Fibroblast of skin of left quadriceps (primary cell): Measurements from ENCODE around the gene TRAPPC6A.

Experiments
- DNase-seq, 2 experiments: peaks; one replicate each; pipeline ENCODE4 v3.0.0-alpha.2; 2013; ENCODE audit warnings: low read depth in 2 of 2

Gene TRAPPC6A

GRCh38 chr19:45163751-45164460 is 14.1 kb downstream of the TRAPPC6A start:
- DNase-seq = no peak

DNA sequence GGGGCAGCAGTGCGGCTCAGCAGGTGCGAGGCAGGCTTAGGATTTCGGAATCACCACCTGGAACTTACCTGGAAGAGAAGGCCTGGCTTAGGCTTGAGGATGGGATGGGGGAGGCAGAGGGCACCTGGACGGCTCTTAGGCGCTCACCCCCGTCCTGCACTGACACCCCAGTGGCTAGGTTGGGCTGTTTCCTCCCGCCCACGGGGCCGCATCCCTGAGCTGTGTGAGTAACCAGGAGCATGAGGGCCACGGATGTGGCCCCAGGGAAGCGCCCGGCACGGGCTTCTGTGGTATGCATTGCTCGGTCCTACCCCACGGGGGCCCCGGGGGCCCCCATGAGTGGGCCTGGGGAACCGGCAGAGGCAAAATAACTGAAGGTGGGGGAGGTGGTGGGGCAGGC is 14.9 kb downstream of the TRAPPC6A start:
- no peak for DNase-seq

DNA sequence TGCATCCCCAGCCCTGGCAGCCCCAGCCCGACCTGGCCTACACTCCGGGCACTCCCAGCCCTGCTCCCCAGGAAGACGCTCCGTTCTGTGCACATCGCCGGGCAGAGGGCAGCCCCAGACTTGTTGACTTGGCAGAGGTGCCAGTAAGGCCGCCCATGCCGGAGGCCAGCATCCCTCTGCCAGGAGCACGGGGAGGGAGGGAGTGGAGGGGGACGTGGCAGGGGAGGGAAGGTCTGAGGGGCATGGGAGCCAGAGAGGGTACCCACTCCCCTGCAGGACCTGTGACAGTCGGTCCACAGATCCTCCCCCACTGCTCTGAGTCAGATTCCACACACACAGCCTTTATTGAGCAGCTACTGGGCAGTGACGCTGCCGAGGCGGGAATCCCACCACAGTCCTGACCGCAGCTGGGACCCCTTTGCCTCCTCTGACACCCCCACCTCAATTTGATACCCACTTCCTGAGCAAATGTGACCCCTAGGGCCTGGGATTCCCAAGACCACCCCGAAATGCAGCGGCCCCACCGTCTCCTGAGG is 15.4 kb downstream of the TRAPPC6A start:
- DNase-seq = no peak

- DNase-seq = no peak
Observed at GRCh38 chr19:45161738-45162607, 16.1 kb downstream of the TRAPPC6A start.

DNA sequence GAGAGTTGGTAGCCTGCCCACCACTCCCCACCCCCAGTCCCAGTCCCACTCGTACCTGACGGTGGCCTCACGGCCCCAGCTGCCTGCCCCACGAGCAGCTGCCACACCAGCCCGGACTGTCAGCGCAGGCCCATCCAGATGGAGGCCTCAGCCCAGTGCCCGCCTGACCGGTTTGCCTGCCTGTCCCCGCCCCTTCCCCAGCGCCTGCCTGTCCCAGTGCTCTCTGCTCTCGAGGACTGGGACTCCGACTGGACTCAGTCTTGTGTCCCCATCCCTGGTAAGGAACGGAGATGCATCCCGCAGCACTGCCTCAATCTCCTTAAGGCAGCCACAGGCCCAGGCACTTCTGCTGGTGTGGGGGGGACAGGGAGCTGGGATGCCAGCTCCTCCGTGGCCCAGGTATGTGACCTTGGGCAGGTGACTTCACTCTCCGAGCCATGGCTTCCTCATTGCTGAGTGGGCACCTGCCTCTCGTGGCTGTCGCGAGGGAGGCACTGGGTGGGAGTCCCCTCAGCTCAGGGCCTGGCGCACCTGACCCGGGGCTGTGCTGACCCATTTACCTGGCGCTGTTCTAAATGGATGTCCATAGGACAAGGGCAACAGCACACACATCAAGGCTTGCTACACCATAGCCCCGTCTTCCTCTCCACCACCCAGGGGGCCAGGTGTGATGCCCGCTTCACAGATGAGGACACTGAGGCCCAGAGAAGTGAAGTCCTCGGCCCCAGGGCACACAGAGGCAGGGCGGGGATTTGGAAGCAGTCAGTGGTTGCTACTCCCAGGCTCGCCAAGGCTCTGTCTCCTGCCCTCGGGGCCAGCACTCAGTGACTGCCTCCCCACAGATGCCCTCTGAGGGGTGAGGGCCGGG is 16.9 kb downstream of the TRAPPC6A start, which contains the start of gene NKPD1:
NKPD1 (minus strand) TSS at position 113 of the 868 bp plus-strand sequence. CDS start 832 bp downstream, outside the sequence.
- DNase-seq = no peak

GRCh38 chr19:45159971-45160324 is 18.1 kb downstream of the TRAPPC6A start:
- no peak for DNase-seq

DNA sequence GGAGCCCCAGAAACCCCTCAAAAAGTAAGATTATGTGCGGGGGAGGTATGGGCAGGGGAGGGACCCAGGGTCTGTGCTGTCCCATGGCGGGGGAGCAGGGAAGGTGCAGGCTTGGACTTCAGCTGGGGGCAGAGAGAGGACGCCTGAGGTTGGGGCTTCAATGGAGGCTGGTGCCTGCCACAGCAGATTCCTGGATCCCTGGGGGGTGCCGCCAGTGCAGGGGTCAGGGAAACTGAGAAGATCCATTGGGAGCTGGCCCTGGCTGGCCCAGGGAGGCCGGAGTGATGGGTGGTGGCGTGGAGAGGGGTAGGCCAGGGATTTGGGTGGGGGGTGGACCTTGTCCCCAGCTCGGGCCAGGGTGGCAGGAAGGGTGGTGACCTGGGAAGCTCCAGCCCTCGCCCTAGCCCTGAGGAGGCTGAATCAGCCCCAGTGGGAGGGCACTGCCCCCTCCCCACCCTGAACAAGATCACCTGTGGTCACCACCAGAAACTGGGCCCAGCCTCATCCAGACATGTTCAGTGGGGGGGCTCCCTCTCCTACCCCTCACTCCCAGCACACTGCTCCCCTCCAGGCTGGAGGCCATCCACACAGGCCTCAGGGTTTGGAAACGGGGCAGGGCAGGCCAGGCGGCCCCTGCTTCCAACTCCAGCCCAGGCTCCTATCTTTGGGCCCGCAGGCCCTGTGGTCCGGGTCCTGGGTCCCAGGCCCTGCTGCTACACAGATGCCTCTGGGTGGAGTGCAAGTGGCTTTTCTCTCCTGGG is 18.6 kb downstream of the TRAPPC6A start:
- no peak for DNase-seq

DNA sequence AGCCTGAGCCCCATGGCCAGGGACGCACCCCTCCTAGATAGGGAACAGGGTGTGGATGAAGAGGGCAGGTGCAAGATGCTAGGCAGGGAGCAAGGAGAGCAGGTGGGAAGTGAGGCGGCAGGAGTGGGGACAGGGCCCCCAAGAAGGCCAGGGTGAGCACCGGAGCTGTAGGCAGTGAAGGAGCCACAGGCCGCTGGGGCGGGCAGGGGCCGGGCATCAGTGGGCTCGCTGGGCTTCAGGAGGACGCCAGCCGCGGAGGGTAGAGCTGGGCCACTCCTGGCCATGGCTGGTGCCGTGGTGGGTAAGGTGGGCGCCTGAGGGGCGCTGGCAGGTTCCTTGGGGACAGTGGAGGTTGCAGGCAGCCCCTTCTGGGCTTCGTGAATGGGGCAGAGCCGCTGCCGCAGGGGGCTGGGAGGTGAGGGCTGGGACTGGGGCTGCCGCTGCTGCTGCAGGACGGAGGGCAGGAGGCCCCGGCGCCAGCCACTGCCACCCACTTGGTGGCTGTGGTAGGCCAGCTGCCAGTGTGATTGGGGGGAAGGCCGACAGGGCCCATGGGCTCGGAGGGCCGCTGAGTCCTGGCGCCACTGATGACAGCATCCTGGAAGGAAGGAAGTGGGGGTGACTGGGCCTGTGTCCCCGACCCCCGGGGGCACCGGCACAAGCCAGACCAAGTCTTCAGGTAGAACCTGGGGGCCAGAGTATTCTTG is 19.4 kb downstream of the TRAPPC6A start:
- no peak for DNase-seq

GRCh38 chr19:45156751-45157150 is 21.3 kb downstream of the TRAPPC6A start:
- DNase-seq = no peak

GRCh38 chr19:45156011-45156630 is 21.9 kb downstream of the TRAPPC6A start:
- DNase-seq = no peak

DNA sequence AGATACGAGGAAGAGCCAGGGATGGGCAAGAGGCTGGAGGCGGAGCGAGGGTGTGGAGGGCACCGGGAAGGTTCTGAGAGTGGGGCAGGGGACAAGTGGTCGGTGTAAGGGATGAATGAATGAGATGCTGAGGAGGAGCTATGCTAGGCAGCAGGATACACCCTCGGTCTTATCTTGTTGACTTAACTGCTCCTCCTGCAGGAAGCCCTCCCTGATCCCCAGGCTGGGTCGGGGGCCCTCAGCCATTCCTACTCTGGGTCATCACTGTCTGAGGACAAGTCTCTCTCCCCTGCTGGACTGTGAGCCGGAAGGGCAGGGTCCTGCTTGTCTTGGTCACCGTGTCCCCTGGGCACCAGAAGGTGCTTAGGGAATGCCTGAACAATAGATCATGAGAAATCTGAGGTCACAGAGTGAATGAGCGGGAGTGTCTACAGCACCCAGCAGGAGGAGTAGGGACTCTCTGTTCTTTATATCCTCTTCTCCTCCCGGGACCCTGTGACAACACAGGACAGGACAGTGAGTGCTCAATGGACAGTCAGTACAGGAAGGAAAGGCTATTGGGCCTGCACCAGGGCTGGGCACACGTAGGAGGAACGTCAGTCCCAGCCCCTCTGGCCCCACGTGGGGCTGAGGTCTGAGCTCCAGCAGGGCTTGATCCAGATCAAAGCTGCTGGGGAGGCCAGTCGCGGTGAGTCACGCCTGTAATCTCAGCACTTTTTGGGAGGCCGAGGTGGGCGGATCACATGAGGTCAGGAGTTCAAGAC is 23.8 kb downstream of the TRAPPC6A start:
- DNase-seq = no peak

GRCh38 chr19:45153339-45154063 is 24.5 kb downstream of the TRAPPC6A start:
- DNase-seq = no peak

DNA sequence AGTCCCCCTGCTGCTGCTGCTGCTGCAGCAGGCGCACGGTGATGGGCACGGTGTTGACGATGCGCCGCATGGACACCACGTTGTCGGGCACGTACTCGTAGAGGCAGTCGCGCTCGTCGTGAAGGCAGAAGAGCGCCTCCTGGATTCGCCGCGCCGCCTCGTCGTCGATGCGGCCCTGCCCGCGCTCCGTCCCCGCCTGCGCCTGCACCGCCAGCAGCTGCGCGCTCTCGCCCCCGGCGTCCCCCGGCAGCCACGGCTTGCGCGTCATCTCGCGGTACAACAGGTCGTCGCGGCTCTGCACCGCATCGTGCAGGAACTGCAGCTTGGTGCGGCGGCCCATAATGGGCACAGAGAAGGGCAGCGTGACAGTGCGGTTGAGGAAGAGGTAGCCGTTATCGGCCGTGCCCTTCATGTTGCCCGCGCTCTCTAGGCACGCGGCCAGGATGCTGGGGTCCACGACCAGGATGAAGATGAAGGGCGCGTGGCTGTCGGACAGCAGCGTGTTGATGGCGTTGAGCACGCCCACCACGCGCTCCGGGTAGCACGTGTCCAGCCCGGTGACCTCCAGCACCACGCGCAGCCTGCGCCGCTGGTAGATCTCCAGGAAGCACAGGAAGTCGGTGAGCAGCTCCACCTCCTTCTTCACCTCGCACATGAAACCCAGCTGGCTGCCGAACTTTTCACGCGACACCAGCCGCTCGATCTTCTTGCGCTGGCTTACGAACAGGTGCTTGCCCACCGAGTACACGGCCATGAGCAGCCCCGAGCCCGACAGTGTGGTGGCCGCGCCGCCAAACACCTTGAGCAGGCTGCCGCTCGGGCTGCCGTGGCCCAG is 25.3 kb downstream of the TRAPPC6A start:
- no peak for DNase-seq

DNA sequence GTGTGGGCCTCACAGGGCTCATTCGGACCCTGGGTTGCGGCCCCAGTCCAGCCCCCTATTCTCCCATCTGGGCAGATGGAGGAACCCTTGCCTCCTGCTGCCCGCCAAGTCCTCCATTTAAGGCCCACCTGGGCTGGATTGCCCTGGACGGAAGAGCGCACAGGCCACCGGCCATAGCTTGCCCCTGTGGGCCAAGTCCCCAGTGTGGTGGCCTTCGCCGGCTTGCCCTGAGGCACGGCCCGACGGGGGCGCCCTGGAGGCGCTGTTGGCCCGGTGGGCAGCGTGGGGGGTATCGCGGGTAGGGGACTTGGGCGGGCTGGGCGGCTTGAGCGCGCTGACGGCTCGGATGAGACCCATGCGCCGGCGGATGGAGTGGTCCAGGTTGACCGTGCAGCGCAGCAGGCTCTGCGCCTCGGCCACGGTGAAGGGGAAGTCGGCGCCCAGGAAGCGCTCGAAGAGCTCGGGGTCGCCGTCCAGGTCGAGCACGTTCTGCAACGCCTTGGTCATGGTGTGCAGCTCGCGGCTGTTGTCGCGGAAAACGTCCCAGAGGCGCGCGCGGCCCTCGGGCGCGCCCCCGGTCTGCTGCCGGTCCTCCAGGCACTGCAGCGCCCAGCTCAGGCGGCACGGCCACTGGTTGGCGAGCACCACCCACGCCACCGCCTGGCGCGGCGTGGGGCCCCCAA is 26.1 kb downstream of the TRAPPC6A start:
- DNase-seq = no peak

DNA sequence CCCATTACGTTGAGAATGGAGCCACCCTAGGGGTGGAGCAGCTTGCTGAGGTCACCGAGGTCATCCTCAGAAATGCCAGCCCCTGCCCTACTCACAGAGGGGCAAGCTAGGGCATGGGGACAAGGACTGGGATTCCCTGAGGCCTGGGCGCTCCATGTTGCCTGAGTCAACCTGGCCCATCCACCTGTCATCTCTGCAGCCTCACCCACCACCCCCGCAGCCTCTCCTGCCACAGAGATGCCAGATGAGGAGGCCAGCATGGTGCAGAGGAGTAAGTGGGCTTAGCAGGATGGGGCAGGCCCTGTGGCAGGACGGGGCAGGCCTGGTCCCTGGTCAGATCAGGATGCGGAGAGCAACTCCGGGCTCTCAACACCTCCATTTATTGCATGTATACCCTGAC is 26.7 kb downstream of the TRAPPC6A start:
- no peak for DNase-seq

DNA sequence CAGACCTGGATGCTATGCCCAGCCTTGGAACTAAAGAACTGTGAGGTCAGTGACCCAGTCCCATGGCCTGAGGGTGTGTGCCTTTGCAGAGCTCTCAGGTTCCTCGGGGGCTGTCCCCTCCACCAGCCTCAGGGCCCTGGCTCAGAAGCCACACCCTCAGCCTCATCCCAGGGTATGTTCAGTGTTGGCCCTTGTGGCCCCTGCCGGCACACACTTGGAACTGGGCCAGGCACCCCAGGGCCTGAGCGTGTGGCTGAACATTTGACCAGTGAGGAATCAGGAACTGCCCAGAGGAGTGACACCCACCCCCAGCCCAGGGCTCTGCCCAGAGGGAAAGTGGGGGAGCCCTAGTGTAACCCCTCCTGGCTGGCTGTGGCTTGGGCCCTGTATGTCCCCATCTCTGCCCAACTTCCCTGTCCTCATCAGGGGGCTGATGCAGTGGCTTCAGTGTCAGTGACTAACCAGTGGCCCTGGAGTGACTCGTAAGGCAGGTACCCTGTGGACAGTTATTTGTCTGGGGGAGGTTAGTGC is 27.2 kb downstream of the TRAPPC6A start:
- no peak for DNase-seq

- DNase-seq = no peak
Observed at GRCh38 chr19:45150180-45150579, 27.9 kb downstream of the TRAPPC6A start.
